ENCODE data around the gene PRSS56.
"Not testable (repeated sequence)": the region's sequence is repeated elsewhere in the genome, so short reads cannot be mapped to it uniquely, and the experiment has no call there.

PRSS56 gene

GRCh38 chr2:232525791-232526371, 5.7 kb downstream of the PRSS56 start, which contains the start of gene CHRND:
TSS of gene CHRND (plus strand) at chr2:232526160. CDS start at chr2:232526216, 56 bp downstream.
- no peak for DNase-seq

GRCh38 chr2:232526372-232526941, 6.3 kb downstream of the PRSS56 start:
- DNase-seq, result no peak

- no peak for DNase-seq
These were observed 7.8 kb downstream of the PRSS56 start for GRCh38 chr2:232527905-232528470.

GRCh38 chr2:232528746-232529460, 8.7 kb downstream of the PRSS56 start:
- DNase-seq, result no peak

- no peak for DNase-seq
These were observed 9.8 kb downstream of the PRSS56 start for GRCh38 chr2:232529806-232530547.

- no peak for DNase-seq
These were observed 10.6 kb downstream of the PRSS56 start for GRCh38 chr2:232530626-232531260.

- DNase-seq, result no peak
These were observed 12.2 kb downstream of the PRSS56 start for GRCh38 chr2:232532419-232532818.

- DNase-seq, result not testable (repeated sequence)
These were observed 12.6 kb downstream of the PRSS56 start for GRCh38 chr2:232532821-232533220.

- DNase-seq, result no peak
These were observed 13.9 kb downstream of the PRSS56 start for GRCh38 chr2:232533944-232534710.

- no peak for DNase-seq
These were observed 14.9 kb downstream of the PRSS56 start for GRCh38 chr2:232534940-232535651.

GRCh38 chr2:232535761-232536530, 15.8 kb downstream of the PRSS56 start:
- no peak for DNase-seq

GRCh38 chr2:232537079-232537478, 16.9 kb downstream of the PRSS56 start:
- DNase-seq, result no peak

GRCh38 chr2:232537499-232537898, 17.3 kb downstream of the PRSS56 start:
- DNase-seq, result no peak

- DNase-seq, result no peak
These were observed 18.5 kb downstream of the PRSS56 start for GRCh38 chr2:232538671-232539070.

GRCh38 chr2:232539298-232540231, 19.4 kb downstream of the PRSS56 start, which contains the start of gene CHRNG:
TSS of gene CHRNG (plus strand) at chr2:232539692. CDS start at chr2:232539748, 56 bp downstream.
- DNase-seq, result no peak

- no peak for DNase-seq
These were observed 20.4 kb downstream of the PRSS56 start for GRCh38 chr2:232540441-232541041.

- DNase-seq, result no peak
These were observed 21.2 kb downstream of the PRSS56 start for GRCh38 chr2:232541195-232541960.
